ENCODE data around the gene VTA1.

DNA sequence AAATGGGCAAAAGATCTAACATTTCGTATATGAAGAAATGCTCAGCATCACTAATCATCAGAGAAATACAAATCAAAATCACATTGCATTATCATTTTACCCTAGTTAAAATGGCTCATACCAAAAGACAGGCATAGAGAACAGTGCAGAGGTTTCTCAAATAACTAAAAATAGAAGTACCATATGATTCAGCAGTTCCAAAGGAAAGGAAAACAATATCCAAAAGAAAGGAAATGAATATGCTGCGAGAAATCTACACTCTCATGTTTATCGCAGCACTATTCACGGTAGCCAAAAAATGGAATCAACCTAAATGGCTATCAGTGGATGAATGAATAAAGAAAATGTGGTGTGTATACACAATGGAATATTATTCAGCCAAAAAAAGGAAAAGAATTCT, 63.5 kb downstream of the VTA1 start:
- TF ChIP-seq, protein P1, sequence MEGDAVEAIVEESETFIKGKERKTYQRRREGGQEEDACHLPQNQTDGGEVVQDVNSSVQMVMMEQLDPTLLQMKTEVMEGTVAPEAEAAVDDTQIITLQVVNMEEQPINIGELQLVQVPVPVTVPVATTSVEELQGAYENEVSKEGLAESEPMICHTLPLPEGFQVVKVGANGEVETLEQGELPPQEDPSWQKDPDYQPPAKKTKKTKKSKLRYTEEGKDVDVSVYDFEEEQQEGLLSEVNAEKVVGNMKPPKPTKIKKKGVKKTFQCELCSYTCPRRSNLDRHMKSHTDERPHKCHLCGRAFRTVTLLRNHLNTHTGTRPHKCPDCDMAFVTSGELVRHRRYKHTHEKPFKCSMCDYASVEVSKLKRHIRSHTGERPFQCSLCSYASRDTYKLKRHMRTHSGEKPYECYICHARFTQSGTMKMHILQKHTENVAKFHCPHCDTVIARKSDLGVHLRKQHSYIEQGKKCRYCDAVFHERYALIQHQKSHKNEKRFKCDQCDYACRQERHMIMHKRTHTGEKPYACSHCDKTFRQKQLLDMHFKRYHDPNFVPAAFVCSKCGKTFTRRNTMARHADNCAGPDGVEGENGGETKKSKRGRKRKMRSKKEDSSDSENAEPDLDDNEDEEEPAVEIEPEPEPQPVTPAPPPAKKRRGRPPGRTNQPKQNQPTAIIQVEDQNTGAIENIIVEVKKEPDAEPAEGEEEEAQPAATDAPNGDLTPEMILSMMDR (IDR thresholded peaks at IDR 0.05), result no peak
- TF ChIP-seq POLR2A (IDR thresholded peaks at IDR 0.05), result no peak
